ENCODE results near the gene IMMT. TPM values are rescaled to one million over a fixed set of nuclear protein-coding genes. Genes with fewer than 3 reads are reported as not detected.
A peak's percentile ranks its signal among the peaks of the same experiment; 100 is the strongest.

The IMMT gene
- total and polyA plus RNA-seq, 2 donors (not counting 1 experiment from before 2014, with no cell fraction given): 23.5 to 66.0 TPM

GRCh38 chr2:86226070-86226469 lies 30.8 kb upstream of the IMMT start:
- no peaks in the 10 kb centered on the region for H3K79me2 ChIP-seq (ENCODE audit: control insufficient read depth, insufficient read depth, low read length)
- H3K4me2 ChIP-seq (replicated peaks; ENCODE audit: low read depth, low read length, poor library complexity, severe bottlenecking): peak overlapping the region; percentile 74
- peaks cover 50 to 57% of the 10 kb centered on the region in 2 donors for H3K4me1 ChIP-seq (ENCODE audit: control insufficient read depth in 2 of 2, insufficient read depth in 2 of 2, low read length in 2 of 2)
- no peaks in the 10 kb centered on the region for H3K27me3 ChIP-seq (replicated peaks in 1 of 4; ENCODE audit: control extremely low read depth in 1 of 4, control insufficient read depth in 3 of 4, insufficient read depth in 4 of 4, low read length in 3 of 4)
- Mint-ChIP-seq H3K4me1 (peaks cover 46% of the 10 kb centered on the region), H3K27ac (peak overlapping the region; percentile 85), H3K27me3 (no peaks in the 10 kb centered on the region), H3K4me3 (peak overlapping the region; percentile 75), H3K9me3 (ENCODE audit: insufficient read depth) (no peaks in the 10 kb centered on the region)
- ATAC-seq (ENCODE audit: low read depth) (no peak), DNase-seq (peak; percentile 52)
- no peaks in the 10 kb centered on the region for H4K20me1 ChIP-seq (ENCODE audit: control insufficient read depth, insufficient read depth, low read length, poor library complexity, severe bottlenecking)
- H3K27ac ChIP-seq (ENCODE audit: low read length in 2 of 2): peak overlapping the region in 1 of 2 donors; percentile 70
- ChIA-PET CTCF (interaction anchor here (0.8 to 1.4 kb wide), 5 partner anchors 12 to 72 kb away, joined by 3 read pairs; no protein-coding TSS in a partner anchor), POLR2A (no interaction called here)
- H3K36me3 ChIP-seq (replicated peaks in 1 of 2; ENCODE audit: control extremely low read depth in 1 of 2, control insufficient read depth in 1 of 2, extremely low read depth in 1 of 2, insufficient read depth in 2 of 2, low read length in 1 of 2): no peaks in the 10 kb centered on the region
- no peak for TF ChIP-seq CTCF (IDR thresholded peaks at IDR 0.05)
- TF ChIP-seq EZH2 (IDR thresholded peaks at IDR 0.05; ENCODE audit: borderline replicate concordance, insufficient read depth, low read depth, low read length, poor library complexity, severe bottlenecking): no peak
- H3K9me3 ChIP-seq (ENCODE audit: control extremely low read depth in 1 of 3, control insufficient read depth in 2 of 3, insufficient read depth in 1 of 3, low read length in 2 of 3): no peaks in the 10 kb centered on the region
- H3K9ac ChIP-seq (ENCODE audit: low read length): no peak overlapping the region
- 3% methylated on average over 4 of the region's 4 CpGs for WGBS (ENCODE audit: insufficient coverage)
- intact Hi-C loops (cut with micrococcal nuclease): no loop called here
- no peak overlapping the region for H2AFZ ChIP-seq (ENCODE audit: insufficient read depth, low read depth, low read length, poor library complexity, severe bottlenecking)
- H3K4me3 ChIP-seq (ENCODE audit: control extremely low read depth in 1 of 5, extremely low read depth in 1 of 5, insufficient read depth in 1 of 5, low read depth in 2 of 5, low read length in 4 of 5): peak overlapping the region in 1 of 5 experiments; percentile 21

GRCh38 chr2:86225581-86225980 lies 30.3 kb upstream of the IMMT start:
- no peak for TF ChIP-seq CTCF (IDR thresholded peaks at IDR 0.05)
- no peak for TF ChIP-seq EZH2 (IDR thresholded peaks at IDR 0.05; ENCODE audit: borderline replicate concordance, insufficient read depth, low read depth, low read length, poor library complexity, severe bottlenecking)
- peak overlapping the region; percentile 69 for H2AFZ ChIP-seq (ENCODE audit: insufficient read depth, low read depth, low read length, poor library complexity, severe bottlenecking)
- H3K4me1 Mint-ChIP-seq: peaks cover 48% of the 10 kb centered on the region
- peaks cover 50 to 57% of the 10 kb centered on the region in 2 donors for H3K4me1 ChIP-seq (ENCODE audit: control insufficient read depth in 2 of 2, insufficient read depth in 2 of 2, low read length in 2 of 2)
- ATAC-seq (ENCODE audit: low read depth) (peak; percentile 77), DNase-seq (peak; percentile 74)
- no peaks in the 10 kb centered on the region for H3K9me3 ChIP-seq (ENCODE audit: control extremely low read depth in 1 of 3, control insufficient read depth in 2 of 3, insufficient read depth in 1 of 3, low read length in 2 of 3)
- no peaks in the 10 kb centered on the region for H4K20me1 ChIP-seq (ENCODE audit: control insufficient read depth, insufficient read depth, low read length, poor library complexity, severe bottlenecking)
- peak overlapping the region; percentile 75 for H3K4me3 Mint-ChIP-seq
- no peaks in the 10 kb centered on the region for H3K27me3 ChIP-seq (replicated peaks in 1 of 4; ENCODE audit: control extremely low read depth in 1 of 4, control insufficient read depth in 3 of 4, insufficient read depth in 4 of 4, low read length in 3 of 4)
- H3K27me3 Mint-ChIP-seq: no peaks in the 10 kb centered on the region
- intact Hi-C loops (cut with micrococcal nuclease): loop anchor here (1.0 kb wide), 1 partner anchor 13 kb away; no protein-coding TSS in a partner anchor
- no peaks in the 10 kb centered on the region for H3K36me3 ChIP-seq (replicated peaks in 1 of 2; ENCODE audit: control extremely low read depth in 1 of 2, control insufficient read depth in 1 of 2, extremely low read depth in 1 of 2, insufficient read depth in 2 of 2, low read length in 1 of 2)
- peak overlapping the region; percentile 40 for H3K9ac ChIP-seq (ENCODE audit: low read length)
- ChIA-PET CTCF (interaction anchor here (0.7 to 1.4 kb wide), 7 partner anchors 13 to 72 kb away, joined by 3 read pairs; no protein-coding TSS in a partner anchor), POLR2A (interaction anchor here (0.9 kb wide), 1 partner anchor 13 kb away, joined by 3 read pairs; no protein-coding TSS in a partner anchor)
- peak overlapping the region; percentile 74 for H3K4me2 ChIP-seq (replicated peaks; ENCODE audit: low read depth, low read length, poor library complexity, severe bottlenecking)
- H3K9me3 Mint-ChIP-seq (ENCODE audit: insufficient read depth): no peaks in the 10 kb centered on the region
- no peaks in the 10 kb centered on the region for H3K79me2 ChIP-seq (ENCODE audit: control insufficient read depth, insufficient read depth, low read length)
- H3K27ac ChIP-seq (ENCODE audit: low read length in 2 of 2): peak overlapping the region; percentile 37 to 70
- H3K4me3 ChIP-seq (ENCODE audit: control extremely low read depth in 1 of 5, extremely low read depth in 1 of 5, insufficient read depth in 1 of 5, low read depth in 2 of 5, low read length in 4 of 5): peak overlapping the region in 3 of 5 experiments; percentile 21 to 33 (median 28)
- H3K27ac Mint-ChIP-seq: peak overlapping the region; percentile 85
- 0% methylated on average over 4 of the region's 6 CpGs for WGBS (ENCODE audit: insufficient coverage)

Data from B cell (primary cell).